Cerebellar nuclear complex (tissue), 1 donor: ENCODE data around the gene H2BW1.
"Not testable (repeated sequence)": the region's sequence is repeated elsewhere in the genome, so short reads cannot be mapped to it uniquely, and the experiment has no call there.

Experiments used
- DNase-seq, 2 experiments: peaks; one replicate each; lab custom pipeline; 2025; lab: John Stamatoyannopoulos, UW

The H2BW1 gene, protein sequence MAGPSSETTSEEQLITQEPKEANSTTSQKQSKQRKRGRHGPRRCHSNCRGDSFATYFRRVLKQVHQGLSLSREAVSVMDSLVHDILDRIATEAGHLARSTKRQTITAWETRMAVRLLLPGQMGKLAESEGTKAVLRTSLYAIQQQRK

GRCh38 chrX:104013606-104014005, at the start of gene H2BW1:
TSS of gene H2BW1 (minus strand) at chrX:104013708. CDS start at chrX:104013576, 132 bp downstream.
- DNase-seq: no peak

DNA sequence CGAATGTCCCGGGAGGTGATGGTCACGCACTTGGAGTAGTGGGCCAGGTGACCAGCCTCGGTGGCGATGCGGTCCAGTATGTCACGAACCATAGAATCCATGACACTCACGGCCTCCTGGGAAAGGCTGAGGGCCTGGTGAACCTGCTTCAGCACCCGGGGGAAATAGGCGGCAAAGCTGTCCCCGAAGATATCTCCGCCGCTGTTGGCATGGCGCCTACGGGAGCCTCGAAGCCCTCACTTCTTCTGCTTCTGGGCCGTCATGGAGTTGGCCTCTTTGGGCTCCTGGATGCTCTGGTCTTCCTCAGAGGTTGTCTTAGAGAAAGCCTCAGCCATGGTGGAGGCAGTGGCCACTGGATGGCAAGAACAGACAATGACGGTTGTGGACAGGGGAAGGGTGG, 49.1 kb upstream of the H2BW1 start:
- DNase-seq: not testable (repeated sequence)

GRCh38 chrX:104054956-104055355, 41.4 kb upstream of the H2BW1 start:
- DNase-seq: not testable (repeated sequence)

GRCh38 chrX:104047171-104047570, 33.7 kb upstream of the H2BW1 start:
- no peak for DNase-seq

DNA sequence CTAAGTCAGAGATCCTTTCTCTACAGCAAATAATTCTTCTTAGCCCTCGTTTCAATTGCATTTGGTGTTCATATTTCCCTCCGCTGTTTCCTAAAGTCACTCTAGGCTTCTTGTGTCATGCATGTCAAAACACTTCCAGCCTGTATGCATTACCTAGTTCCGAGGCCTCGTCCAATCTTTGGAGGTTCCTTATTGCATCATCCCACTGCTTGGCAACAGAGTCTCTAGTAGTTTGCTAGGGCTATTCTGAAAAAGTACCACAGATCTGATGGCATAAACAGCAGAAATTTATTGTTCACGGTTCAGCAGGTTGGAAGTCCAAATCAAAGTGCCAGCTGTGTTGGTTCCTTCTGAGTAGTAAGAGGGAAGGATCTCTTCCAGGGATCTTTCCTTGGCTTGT, 32.1 kb upstream of the H2BW1 start:
- DNase-seq: no peak

DNA sequence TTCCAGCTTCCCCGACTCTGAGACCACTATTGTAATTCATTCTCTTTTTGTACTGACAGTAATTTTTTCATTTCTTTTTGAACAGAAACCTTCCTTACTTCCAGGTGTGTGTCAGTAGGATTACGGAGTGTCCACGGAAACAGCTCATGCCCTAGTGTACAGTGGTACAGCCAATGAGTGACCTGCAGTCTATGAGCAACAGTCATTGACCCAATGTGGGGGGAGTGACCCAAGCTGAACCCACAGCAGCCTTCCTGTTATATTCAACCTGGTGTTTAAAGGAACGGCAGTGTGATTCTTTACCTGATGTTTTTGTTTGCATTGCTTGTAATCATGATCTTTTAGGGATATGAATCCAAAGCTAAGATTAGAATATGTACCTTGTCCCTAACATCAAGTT, 27.5 kb upstream of the H2BW1 start:
- DNase-seq: no peak

DNA sequence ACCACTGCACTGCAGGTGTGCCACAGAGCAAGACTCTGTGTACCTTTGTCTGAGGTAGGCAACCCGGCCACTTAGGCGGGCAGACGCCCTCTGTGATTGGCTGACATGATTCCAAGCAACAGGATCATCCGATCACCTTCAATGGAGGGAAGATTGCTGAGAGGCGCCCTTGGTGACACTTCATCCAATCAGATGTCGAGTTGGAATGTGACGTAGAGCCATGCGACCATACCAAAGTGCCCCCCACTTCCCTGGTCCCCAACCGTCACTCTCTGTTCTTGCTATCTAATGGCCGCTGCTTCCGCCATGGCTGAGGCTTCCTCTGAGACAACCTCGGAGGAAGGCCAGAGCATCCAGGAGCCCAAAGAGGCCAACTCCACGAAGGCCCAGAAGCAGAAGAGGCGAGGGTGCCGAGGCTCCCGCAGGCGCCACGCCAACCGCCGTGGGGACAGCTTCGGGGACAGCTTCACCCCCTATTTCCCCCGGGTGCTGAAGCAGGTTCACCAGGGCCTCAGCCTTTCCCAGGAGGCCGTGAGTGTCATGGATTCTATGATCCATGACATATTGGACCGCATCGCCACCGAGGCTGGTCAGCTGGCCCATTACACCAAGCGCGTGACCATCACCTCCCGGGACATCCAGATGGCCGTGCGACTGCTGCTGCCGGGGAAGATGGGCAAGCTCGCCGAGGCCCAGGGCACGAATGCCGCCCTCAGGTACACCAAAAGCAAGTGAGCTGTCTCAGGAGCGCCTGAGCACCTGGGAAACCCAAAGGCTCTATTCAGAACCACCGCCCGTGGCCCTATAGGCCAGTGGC, 26.4 kb upstream of the H2BW1 start, which contains the start of gene H2BW2:
TSS of gene H2BW2 (plus strand) at position 268 of the 817 bp plus-strand sequence. CDS start at position 307, 39 bp downstream.
- DNase-seq: no peak

DNA sequence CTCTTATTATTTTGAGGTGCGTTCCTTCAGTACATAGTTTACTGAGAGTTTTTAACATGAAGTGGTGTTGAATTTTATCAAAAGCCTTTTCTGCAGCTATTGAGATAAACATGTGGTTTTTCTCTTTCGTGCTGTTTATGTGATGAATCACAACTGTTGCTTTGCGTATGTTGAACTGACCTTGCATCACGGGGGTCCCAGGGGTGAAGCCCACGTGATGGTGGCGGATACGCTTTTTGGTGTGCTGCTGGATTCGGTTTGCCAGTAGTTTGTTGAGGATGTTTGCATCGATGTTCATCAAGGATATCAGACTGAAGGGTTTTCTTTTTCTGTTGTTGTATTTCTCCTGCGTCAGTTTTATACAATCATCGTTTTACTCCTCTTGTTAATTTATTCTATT, 4.6 kb upstream of the H2BW1 start:
- DNase-seq: no peak

GRCh38 chrX:104015576-104015975, 2.1 kb upstream of the H2BW1 start:
- not testable (repeated sequence) for DNase-seq

GRCh38 chrX:104013158-104013557, 350 bp downstream of the H2BW1 start:
- DNase-seq: no peak

DNA sequence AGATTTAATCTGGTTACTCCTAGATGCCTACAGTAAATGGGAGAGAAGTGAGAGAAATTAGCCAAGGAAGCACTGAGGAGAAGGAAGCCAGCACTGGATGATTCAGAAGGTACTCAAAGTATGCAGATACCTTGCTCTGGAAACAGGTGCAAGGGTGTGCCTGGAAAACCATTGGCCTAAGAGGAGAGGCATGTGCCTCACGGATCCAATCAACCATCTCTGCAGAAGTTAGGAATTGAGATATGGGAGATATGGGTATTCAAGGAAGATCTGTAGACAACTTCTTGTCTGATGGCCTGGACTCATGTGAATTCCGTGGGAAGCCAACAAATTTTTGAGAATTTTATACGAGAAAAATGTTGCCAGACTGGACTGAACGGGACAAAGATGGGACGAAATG, 4.7 kb downstream of the H2BW1 start:
- no peak for DNase-seq

DNA sequence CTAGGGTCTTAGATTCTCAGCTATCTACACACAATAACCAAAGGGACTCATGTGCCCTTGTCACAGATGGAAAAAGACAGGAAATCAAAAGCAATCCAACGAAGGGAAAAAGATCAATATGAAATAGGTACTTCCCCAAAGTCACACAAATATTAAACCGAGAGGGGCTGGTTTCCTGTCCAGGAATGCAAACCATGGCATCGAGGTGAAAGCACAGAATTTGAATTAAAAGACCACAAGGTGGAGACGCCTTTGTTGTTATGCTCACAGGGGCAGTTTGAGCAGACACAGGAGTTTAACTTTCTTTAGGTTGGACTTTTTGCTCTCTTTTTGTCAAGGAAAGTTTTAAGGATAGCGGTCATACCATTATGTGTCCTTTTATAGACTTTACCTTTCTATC, 14.3 kb downstream of the H2BW1 start:
- no peak for DNase-seq

GRCh38 chrX:103983508-103983907, 30.0 kb downstream of the H2BW1 start:
- DNase-seq: not testable (repeated sequence)

- DNase-seq: not testable (repeated sequence)
Observed at GRCh38 chrX:103962411-103963278, 50.9 kb downstream of the H2BW1 start, which contains the start of gene TMSB15B. TSS of gene TMSB15B (plus strand) at chrX:103962627.
